ENCODE measurements around the gene NAV2.

The NAV2 gene

GRCh38 chr11:19712281-19713195 lies at the start of gene NAV2:
Gene NAV2 (plus strand): TSS chr11:19712837. CDS start chr11:19713696, 859 bp downstream.
- peak; percentile 80 for DNase-seq (ENCODE audit: extremely low read depth, low read depth)
- TF ChIP-seq CTCF (IDR thresholded peaks at IDR 0.05; ENCODE audit: low read depth, low read length), result no peak; the same call in 1 of the 2 replicates

- no peak for DNase-seq (ENCODE audit: extremely low read depth, low read depth)
- no peak for TF ChIP-seq CTCF (IDR thresholded peaks at IDR 0.05; ENCODE audit: low read depth, low read length)
These were observed 49.4 kb upstream of the NAV2 start for GRCh38 chr11:19663206-19663605.

- DNase-seq (ENCODE audit: extremely low read depth, low read depth), result no peak
These were observed 47.6 kb upstream of the NAV2 start for GRCh38 chr11:19664886-19665548.

GRCh38 chr11:19666951-19667350 lies 45.7 kb upstream of the NAV2 start:
- TF ChIP-seq CTCF (IDR thresholded peaks at IDR 0.05; ENCODE audit: low read depth, low read length), result no peak
- DNase-seq (ENCODE audit: extremely low read depth, low read depth), result no peak

More at GRCh38 chr11:19664886-19665548, 47.6 kb upstream of the NAV2 start:
- TF ChIP-seq CTCF (IDR thresholded peaks at IDR 0.05; ENCODE audit: low read depth, low read length), result no peak

- no peak for DNase-seq (ENCODE audit: extremely low read depth, low read depth)
- TF ChIP-seq CTCF (IDR thresholded peaks at IDR 0.05; ENCODE audit: low read depth, low read length), result no peak
These were observed 43.1 kb upstream of the NAV2 start for GRCh38 chr11:19669511-19669910.

- no peak for DNase-seq (ENCODE audit: extremely low read depth, low read depth)
- no peak for TF ChIP-seq CTCF (IDR thresholded peaks at IDR 0.05; ENCODE audit: low read depth, low read length)
These were observed 42.4 kb upstream of the NAV2 start for GRCh38 chr11:19670030-19670791.

Data from AG09319 (cell line).